GM19328 (cell line): Measurements from ENCODE around the gene ZNF45.
"Not testable (repeated sequence)": the region's sequence is repeated elsewhere in the genome, so short reads cannot be mapped to it uniquely, and the experiment has no call there.

Experiments
- ATAC-seq: cut with Tn5 transposase; IDR thresholded peaks from one replicate; pipeline ENCODE4 v1.9.1; 2021; ENCODE audit warnings: mild to moderate bottlenecking, moderate library complexity; ENCODE audit not compliant: unreplicated experiment

The ZNF45 gene

GRCh38 chr19:43934985-43935708, at the start of gene ZNF45:
Gene ZNF45 (minus strand): TSS chr19:43935282. CDS start chr19:43922185, 13,097 bp downstream.
- ATAC-seq = peak; percentile 96

- no peak for ATAC-seq
These were observed 49.6 kb upstream of the ZNF45 start for GRCh38 chr19:43984687-43985000.

- ATAC-seq = peak; percentile 65
These were observed 49.0 kb upstream of the ZNF45 start, which contains the start of gene ZNF155 for GRCh38 chr19:43983912-43984686. Gene ZNF155 (plus strand): TSS chr19:43984188. CDS start chr19:43988544, 4,356 bp downstream.

- ATAC-seq = no peak
These were observed 48.4 kb upstream of the ZNF45 start for GRCh38 chr19:43983544-43983911.

GRCh38 chr19:43976732-43977131, 41.6 kb upstream of the ZNF45 start:
- ATAC-seq = no peak

- ATAC-seq = no peak
These were observed 31.1 kb upstream of the ZNF45 start for GRCh38 chr19:43966079-43966694.

GRCh38 chr19:43960411-43960810, 25.3 kb upstream of the ZNF45 start:
- ATAC-seq = no peak

GRCh38 chr19:43957891-43958290, 22.8 kb upstream of the ZNF45 start:
- no peak for ATAC-seq

- ATAC-seq = no peak
These were observed 21.7 kb upstream of the ZNF45 start for GRCh38 chr19:43956827-43957226.

GRCh38 chr19:43950834-43951645, 16.0 kb upstream of the ZNF45 start, which contains the start of gene ZNF221:
Gene ZNF221 (plus strand): TSS chr19:43951228. CDS start chr19:43962727, 11,499 bp downstream.
- ATAC-seq = peak; percentile 69

GRCh38 chr19:43949803-43950202, 14.7 kb upstream of the ZNF45 start:
- not testable (repeated sequence) for ATAC-seq

GRCh38 chr19:43947412-43947811, 12.3 kb upstream of the ZNF45 start:
- ATAC-seq = not testable (repeated sequence)

- no peak for ATAC-seq
These were observed 6.1 kb upstream of the ZNF45 start for GRCh38 chr19:43941209-43941608.

- ATAC-seq = no peak
These were observed 5.6 kb upstream of the ZNF45 start for GRCh38 chr19:43940719-43941118.

GRCh38 chr19:43939557-43940260, 4.6 kb upstream of the ZNF45 start:
- ATAC-seq = no peak

- ATAC-seq = no peak
These were observed 1.1 kb upstream of the ZNF45 start for GRCh38 chr19:43936188-43936587.

- ATAC-seq = no peak
These were observed 762 bp downstream of the ZNF45 start for GRCh38 chr19:43934055-43934984.

GRCh38 chr19:43928820-43929219, 6.3 kb downstream of the ZNF45 start:
- no peak for ATAC-seq

- no peak for ATAC-seq
These were observed 11.2 kb downstream of the ZNF45 start for GRCh38 chr19:43923875-43924274.
